A673 (cell line): ENCODE measurements around the gene PLPPR3. TPM values are rescaled to one million over a fixed set of nuclear protein-coding genes. Genes with fewer than 3 reads are reported as not detected.

Experiments used
- BruUV-seq: library from RNA; stranded (reverse); fragments of 400-500 nt; replicated peaks from 2 replicates; lab custom pipeline; 2021; lab: Mats Ljungman, UMichigan
- CTCF ChIA-PET: fragments of 300-600 bp; sonication (Branson Sonifier 250); formaldehyde crosslinking; loops from one replicate; lab custom pipeline; 2022; ENCODE audit warnings: antibody characterized with exemption; lab: Charles Lee
- POLR2A ChIA-PET: fragments of 300-600 bp; sonication (Branson Sonifier 250); formaldehyde crosslinking; loops from one replicate; lab custom pipeline; 2022; ENCODE audit warnings: antibody characterized with exemption; ENCODE audit not compliant: low non-redundant PET; lab: Charles Lee
- DNase-seq: peaks from one replicate; pipeline ENCODE4 v3.0.0-alpha.2; 2015; ENCODE audit warnings: low spot score
- H3K27ac ChIP-seq: fragments of 200-600 bp; sonication (generic); 2 replicates; pipeline ENCODE4 v1.5.1; 2016; ENCODE audit warnings: mixed run types, low read depth, mild to moderate bottlenecking, mixed read lengths, antibody characterized with exemption, low read length; ENCODE audit not compliant: poor library complexity, severe bottlenecking
- H3K27me3 ChIP-seq: fragments of 200-600 bp; sonication (generic); replicated peaks from 2 replicates; pipeline ENCODE4 v1.6.1; 2017; ENCODE audit warnings: mixed run types, low read depth, mild to moderate bottlenecking, mixed read lengths, antibody characterized with exemption, low read length; ENCODE audit not compliant: insufficient read depth, poor library complexity
- H3K36me3 ChIP-seq: fragments of 200-600 bp; sonication (generic); 2 replicates; pipeline ENCODE4 v1.6.1; 2016; ENCODE audit warnings: mixed run types, mild to moderate bottlenecking, mixed read lengths, antibody characterized with exemption, low read length; ENCODE audit not compliant: insufficient read depth, poor library complexity, severe bottlenecking
- H3K4me1 ChIP-seq: fragments of 200-600 bp; sonication (generic); 2 replicates; pipeline ENCODE4 v1.6.1; 2017; ENCODE audit warnings: mixed run types, mild to moderate bottlenecking, mixed read lengths, antibody characterized with exemption, low read length; ENCODE audit not compliant: insufficient read depth, poor library complexity, severe bottlenecking
- H3K4me3 ChIP-seq: fragments of 200-600 bp; sonication (generic); 2 replicates; pipeline ENCODE4 v1.5.1; 2016; ENCODE audit warnings: low read depth, mixed run types, mild to moderate bottlenecking, mixed read lengths, low read length; ENCODE audit not compliant: poor library complexity, severe bottlenecking
- H3K9me3 ChIP-seq: fragments of 200-600 bp; sonication (generic); 2 replicates; pipeline ENCODE4 v1.6.1; 2016; ENCODE audit warnings: mixed run types, low read depth, mild to moderate bottlenecking, mixed read lengths, antibody characterized with exemption, low read length; ENCODE audit not compliant: poor library complexity, severe bottlenecking
- CTCF ChIP-seq: fragments of 300-800, 200-600 bp; sonication (generic); conservative IDR thresholded peaks from 2 replicates; pipeline ENCODE4 v1.5.1; 2017; ENCODE audit warnings: low read depth, mild to moderate bottlenecking, antibody characterized with exemption, low read length, moderate library complexity, mixed read lengths
- EZH2 ChIP-seq: fragments of 200-600 bp; sonication (generic); IDR thresholded peaks from 2 replicates; pipeline ENCODE4 v1.6.1; 2017; ENCODE audit warnings: borderline replicate concordance, low read depth, mild to moderate bottlenecking, mixed read lengths, antibody characterized with exemption, low read length; ENCODE audit not compliant: poor library complexity, severe bottlenecking
- intact Hi-C: fragments of 100-400 bp; cut with micrococcal nuclease; formaldehyde crosslinking; loops from one replicate; pipeline ENCODE4 v1.10.0; 2022; ENCODE audit not compliant: unreplicated experiment
- total RNA-seq: library from RNA; stranded (reverse); gene quantifications from 2 replicates; pipeline ENCODE4 v1.2.3, GENCODE V29; 2021

The PLPPR3 gene
- total RNA-seq, 1 experiment from 2014 or later: 13.3 TPM

DNA sequence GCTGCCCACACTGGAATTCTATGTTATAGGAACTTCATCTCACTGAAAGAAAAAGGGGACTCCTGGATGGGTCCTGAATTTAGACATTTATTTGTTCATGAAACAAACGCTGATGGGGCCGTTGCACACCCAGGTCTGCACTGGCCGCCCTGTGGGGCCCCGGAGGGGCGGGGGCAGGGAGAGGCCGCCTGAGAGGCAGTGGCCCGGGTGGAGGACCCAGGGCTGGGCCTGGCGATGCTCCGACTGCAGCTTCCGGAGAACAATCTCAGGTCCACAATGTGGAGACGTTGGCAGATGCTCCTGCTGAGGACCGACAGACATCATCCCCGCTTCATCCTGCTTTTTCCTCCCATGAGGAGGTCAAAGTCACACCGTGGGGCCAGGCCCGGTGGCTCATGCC is 40.8 kb downstream of the PLPPR3 start:
- intact Hi-C loops: no loop called here
- no peak overlapping the region for H3K27ac ChIP-seq
- no peaks in the 10 kb centered on the region for H3K27me3 ChIP-seq
- H3K9me3 ChIP-seq: no peaks in the 10 kb centered on the region
- peaks cover 3% of the 10 kb centered on the region for H3K4me1 ChIP-seq
- no TSS peak for BruUV-seq
- no peak overlapping the region for H3K4me3 ChIP-seq
- POLR2A ChIA-PET: interaction anchor here (0.5 kb wide), 1 partner anchor 100 kb away, joined by 9 read pairs; no protein-coding TSS in a partner anchor
- no peak for TF ChIP-seq CTCF
- TF ChIP-seq EZH2: no peak
- CTCF ChIA-PET: no interaction called here
- no peak for DNase-seq
- no peaks in the 10 kb centered on the region for H3K36me3 ChIP-seq

GRCh38 chr19:778910-779653 is 42.7 kb downstream of the PLPPR3 start:
- peak; percentile 68 for DNase-seq
- Histone ChIP-seq H3K4me1 (peaks cover 3% of the 10 kb centered on the region), H3K4me3 (no peak overlapping the region), H3K36me3 (no peaks in the 10 kb centered on the region), H3K27ac (no peak overlapping the region), H3K27me3 (no peaks in the 10 kb centered on the region), H3K9me3 (no peaks in the 10 kb centered on the region)
- BruUV-seq: no TSS peak
- intact Hi-C loops: no loop called here
- ChIA-PET CTCF (no interaction called here), POLR2A (no interaction called here)
- TF ChIP-seq CTCF: no peak
- TF ChIP-seq EZH2: no peak

DNA sequence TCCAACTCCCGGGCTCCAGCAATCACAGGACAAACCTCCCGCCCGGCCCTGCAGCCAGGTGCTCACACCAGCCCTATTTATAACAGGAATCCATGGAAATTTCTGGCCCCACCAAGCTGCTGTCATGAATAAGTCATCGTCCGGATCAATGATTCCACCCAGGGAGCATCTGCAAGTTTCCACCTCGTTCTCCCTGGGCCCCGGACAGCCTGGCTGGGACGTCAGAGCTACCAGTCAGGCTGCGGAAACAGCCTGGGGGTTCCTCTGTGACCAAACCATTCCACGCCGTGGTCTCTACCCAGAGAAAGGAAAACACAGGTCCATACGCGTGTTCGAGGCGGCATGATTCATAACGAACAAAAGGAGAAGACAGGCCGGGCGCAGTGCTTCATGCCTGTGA is 45.2 kb downstream of the PLPPR3 start:
- H3K4me3 ChIP-seq: no peak overlapping the region
- H3K4me1 ChIP-seq: no peaks in the 10 kb centered on the region
- TF ChIP-seq CTCF (no peak), EZH2 (no peak)
- H3K9me3 ChIP-seq: no peaks in the 10 kb centered on the region
- no peak for DNase-seq
- no TSS peak for BruUV-seq
- no peaks in the 10 kb centered on the region for H3K36me3 ChIP-seq
- no peak overlapping the region for H3K27ac ChIP-seq
- intact Hi-C loops: no loop called here
- CTCF ChIA-PET: interaction anchor here (0.7 kb wide), 1 partner anchor 214 kb away, joined by 5 read pairs; no protein-coding TSS in a partner anchor
- H3K27me3 ChIP-seq: no peaks in the 10 kb centered on the region
- POLR2A ChIA-PET: no interaction called here
